DMS79 treated with DMSO at 0.1 percent for 48 hours (cell line): ENCODE measurements around the gene GUCY2F.

Source experiments
- DNase-seq: peaks from one replicate; lab custom pipeline; 2025; lab: John Stamatoyannopoulos, UW

Gene GUCY2F

DNA sequence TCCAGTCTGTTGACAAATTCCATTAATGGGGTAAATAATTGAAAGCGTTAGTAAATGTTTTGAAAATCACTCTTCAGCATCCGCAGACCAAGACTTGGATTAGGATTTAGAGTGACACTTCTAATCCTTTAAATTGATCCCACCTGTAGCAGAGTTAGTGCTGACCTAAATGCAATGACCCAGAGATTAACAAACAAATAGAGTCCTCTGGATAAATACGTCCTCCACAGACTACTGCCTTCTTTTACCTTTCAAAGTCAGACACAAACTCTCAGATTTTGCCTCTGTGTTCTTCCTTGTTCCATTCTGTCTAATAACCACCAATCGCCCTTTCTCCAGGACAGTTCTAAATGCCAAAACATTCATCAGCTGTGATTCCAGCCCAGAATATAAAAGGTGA lies at the start of gene GUCY2F:
Gene GUCY2F, minus strand, starts transcription at position 101 of the 400 bp plus-strand sequence. CDS start 6,150 bp downstream, outside the sequence.
- DNase-seq: no peak

DNA sequence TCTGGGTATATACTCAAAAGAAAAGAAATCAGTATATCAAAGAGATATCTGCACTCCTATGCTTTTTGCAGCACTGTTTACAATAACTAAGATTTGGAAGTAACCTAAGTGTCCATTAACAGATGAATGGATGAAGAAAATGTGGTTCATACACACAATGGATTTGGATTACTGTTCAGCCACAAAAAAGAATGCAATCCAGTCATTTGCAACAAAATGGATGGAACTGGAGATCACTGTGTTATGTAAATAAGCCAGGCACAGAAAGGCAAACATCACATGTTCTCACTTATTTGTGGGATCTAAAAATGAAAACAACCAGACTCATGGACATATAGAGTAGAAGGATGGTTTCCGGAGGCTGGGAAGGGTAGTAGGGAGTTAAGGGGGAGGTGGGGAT lies 37.1 kb upstream of the GUCY2F start:
- DNase-seq: no peak

DNA sequence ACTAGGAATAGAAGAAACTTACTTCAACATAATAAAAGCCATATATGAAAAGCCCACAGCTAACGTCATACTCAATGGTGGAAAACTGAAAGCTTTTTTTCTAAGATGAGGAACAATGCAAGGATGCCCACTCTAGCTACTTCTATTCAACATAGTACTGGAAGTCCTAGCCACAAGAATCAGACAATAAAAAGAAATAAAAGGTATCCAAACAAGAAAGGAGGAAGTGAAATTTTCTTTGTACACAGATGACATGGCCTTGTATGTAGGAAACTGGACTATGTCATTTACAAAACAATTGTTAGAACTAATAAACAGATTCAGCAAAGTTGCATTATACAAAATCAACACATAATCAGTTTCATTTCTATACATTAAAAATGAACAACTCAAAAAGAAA lies 29.2 kb upstream of the GUCY2F start:
- no peak for DNase-seq

DNA sequence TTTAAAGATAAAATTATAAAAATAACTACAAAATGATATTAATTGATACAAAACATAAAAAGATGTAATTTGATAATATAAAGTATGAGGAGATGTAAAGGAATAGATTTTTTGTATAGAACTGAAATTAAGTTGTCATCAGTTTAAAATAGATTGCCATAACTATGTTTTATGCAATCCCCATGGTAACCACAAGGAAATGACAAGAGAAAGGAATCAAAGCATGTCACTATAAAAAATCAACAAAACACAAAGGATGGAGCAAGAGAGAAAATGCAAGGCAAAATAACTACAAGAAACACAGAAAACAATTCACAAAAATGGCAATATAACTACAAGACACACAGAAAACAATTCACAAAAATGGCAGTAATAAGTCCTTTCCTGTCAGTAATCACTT lies 27.0 kb upstream of the GUCY2F start:
- no peak for DNase-seq

DNA sequence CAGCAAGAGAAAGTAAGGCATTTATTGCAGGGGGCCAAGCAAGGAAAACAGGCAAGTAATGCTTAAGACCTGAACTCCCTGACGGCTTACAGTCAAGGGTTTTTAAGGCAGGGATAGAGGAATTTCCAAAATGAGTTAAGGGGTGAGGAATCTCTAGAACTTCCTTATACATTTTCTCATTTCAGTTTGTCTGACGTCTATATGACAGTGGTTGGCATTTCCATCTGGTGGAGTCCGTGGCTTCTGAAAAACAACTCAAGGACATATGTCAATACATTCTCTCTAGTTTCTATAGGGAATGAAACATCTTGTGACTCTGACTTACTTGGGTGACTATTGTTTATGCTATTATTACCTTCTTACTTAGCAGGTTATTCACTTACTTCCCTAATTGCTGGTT lies 19.3 kb upstream of the GUCY2F start:
- no peak for DNase-seq

DNA sequence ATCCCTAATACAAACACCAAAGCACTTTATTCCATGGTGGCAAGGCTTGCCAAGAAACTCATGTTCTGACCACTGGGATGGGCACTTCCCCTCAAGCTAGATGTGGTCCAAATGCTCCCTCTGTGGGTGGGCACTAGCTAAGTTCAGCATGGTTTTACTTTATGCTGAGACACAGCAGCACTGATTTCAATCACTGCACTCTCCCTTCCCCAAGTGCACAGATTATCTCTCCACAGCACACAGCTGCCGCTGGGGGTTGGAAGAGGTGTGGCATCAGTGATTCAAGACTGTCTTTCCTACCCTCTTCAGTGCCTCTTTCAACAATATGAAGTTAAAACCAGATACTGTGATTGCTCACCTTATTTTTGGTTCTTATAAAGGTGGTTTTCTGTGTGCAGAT lies 16.5 kb upstream of the GUCY2F start:
- no peak for DNase-seq

DNA sequence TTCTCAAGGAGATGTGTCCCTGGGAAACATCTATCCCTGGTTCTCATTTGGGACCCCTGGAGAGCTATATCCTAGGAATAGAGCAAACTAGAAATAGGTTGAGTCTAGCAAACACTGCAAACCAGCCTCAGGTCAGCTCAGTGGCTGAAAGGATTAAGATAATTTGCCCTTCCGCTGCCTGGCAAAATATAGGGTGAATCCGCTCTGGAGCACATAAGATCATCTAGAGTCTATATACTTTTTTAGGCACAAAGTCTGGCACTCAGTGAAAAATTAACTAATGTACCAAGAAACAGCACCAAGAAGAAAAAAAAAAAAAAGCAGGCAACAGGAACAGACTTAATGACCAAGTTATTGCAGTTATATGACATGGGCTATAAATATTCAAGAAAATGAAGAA lies 7.3 kb upstream of the GUCY2F start:
- DNase-seq: no peak

DNA sequence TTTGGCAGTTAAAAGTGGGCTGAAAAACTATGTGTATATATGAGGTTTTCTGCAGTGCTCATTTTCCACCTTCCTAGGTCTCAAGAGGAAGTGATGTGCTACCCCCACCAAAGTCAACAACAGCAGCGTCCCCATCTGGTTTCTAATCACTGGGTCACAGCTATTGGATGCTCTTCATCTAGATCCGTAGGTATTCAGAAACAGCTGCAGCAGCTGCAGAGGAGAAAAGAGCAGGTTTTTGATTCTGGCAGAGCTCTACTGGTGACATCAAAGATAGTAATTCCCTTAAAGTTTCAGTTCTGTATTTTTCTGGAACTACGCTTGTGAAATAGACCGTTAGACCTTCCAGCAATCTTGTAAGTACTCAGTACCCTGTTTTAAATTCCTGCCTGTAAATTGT lies 5.8 kb upstream of the GUCY2F start:
- DNase-seq: no peak

DNA sequence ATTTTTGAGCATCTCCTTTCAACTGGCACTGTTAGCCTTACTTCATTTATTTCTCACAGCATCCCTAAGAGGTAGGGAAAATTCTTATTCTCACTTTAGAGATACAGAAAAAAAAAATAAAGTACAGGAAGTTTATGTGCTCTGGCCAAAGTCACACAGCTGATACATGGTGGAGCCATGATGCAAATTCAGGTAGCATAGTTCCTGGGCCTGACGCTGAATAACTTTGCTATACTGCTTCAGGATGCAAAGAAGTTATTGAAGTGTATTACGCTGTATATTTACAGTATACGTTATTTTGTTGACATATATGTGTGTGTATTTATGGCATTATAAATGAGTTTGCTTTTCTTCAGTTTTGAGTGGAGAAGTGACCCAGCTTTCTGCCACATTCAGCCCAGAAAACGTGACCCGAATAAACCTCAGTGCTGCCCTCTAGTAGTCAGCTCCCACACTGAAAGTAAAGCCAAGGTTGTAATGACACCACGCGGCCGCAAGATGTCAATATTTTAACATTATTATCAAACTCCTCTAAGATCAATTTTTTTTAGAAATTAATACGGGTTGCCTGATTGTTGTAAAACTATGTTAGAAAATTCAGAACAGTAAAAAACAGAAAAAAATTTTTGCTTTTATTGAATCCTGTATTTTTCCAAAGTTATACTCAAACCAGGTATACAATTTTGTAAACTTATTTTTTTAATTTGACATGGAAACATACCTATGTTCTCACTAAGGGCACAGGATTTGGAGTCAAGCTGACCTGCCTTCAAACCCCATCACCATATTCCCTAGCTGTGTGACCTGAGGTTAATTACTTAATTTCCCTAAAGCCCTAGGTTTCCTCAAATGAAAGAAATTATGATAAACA lies 3.8 kb upstream of the GUCY2F start:
- DNase-seq: peak; percentile 31

DNA sequence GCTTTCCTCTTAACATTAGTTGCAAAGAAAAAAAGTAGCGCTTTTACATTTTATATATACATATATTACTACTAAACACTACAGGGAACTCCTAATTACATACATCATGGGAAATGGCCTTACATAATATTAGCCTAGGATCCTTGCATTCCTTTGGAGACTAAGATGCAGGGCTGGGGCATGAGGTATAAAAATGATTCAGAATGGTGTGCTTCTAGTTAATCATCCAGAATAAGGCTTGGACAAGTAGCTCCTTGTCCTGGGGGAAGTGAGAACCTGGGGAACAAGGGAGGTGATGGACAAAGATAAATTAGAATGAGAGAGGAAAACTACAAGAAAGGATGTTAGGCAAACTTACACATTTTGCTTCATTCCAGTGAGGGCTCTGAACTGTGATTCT lies 3.0 kb upstream of the GUCY2F start:
- no peak for DNase-seq

DNA sequence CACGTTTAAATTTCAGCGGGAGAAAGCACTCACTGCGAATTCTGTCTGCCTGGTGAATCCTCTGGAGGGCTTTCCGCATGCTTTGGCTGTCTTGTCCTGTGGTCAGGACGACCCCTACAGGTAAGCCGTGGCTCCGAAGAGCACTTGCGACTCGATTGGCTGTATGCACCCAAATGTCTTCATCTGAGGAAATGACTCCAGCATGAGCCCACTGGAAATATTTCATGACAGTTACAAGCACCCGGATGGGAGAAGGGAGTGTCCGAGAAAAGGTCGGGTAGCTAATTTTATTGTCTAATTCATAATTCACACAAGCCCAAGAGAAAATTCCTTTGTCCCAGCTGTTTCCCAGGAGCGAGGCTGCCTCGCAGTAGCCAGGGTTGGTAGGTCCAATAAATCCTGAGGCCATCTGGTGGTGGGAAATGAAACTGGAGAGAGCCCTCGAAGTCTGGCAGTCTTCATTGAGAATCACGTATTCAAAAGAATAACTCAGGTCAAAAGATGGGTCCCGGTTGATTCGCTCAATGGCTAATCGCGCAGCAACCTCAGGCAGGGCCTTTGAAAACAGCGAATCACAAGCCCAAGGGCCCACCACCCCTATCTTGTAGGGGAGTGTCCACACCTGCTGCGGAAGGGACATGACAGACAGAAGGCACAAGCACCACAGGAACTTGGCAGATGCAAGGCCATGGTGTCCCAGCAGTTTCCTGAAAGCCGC lies 6.6 kb downstream of the GUCY2F start:
- DNase-seq: peak; percentile 28

DNA sequence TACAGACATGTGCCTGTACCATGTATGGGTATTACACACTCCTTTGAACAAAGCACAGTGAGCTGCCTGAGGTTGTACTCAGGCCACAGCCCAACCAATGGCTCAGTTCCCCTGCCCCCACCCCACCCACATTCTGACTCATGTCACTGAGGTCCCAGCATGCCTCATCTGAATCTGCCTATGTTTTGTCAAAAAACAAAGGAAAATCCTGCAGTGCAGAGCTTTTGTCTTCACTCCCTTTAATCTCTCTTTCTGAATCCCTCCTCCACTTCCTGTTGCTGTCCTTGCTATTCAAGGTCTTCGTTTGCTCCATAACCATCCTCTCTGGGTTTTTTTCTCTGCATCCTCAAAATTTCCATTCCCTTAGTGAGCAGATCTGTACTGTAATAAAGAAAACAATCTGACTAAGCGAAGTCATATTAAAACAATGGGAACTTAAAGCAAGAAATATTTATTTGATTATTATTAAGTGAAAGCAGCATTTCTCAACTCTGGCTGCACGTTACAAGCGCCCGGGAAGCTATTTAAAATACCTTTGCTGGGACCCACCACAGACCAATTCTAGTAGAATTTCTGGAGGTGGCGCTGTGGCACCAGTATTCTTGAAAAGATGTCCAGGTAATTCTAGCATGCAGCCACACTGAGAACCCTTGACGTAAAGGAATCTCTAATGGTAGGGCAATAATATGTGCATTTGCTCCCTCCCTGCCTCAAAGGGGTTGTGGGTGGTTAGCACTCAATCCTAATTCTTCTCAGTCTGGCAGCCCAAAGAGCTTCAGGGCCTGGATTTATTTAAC lies 8.7 kb downstream of the GUCY2F start:
- DNase-seq: no peak

DNA sequence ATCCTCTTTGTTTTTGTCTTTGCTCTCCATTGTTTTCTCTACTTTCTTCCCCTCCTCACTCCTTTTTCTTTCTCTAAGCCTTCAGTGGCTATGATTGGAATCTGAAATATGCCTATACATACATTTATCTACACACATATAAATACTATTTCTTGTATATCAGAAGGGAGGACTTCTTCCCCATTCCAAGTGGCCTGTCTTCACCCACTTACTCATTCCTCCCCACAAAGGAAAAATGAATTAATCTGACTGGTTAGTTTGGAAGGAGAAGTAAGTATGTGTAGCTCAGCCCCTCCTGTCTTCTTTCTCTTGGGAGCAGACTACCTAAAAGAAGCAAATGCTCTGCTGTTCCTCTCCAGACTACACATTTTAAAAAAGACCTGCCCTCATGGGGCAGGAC lies 17.7 kb downstream of the GUCY2F start:
- DNase-seq: no peak

DNA sequence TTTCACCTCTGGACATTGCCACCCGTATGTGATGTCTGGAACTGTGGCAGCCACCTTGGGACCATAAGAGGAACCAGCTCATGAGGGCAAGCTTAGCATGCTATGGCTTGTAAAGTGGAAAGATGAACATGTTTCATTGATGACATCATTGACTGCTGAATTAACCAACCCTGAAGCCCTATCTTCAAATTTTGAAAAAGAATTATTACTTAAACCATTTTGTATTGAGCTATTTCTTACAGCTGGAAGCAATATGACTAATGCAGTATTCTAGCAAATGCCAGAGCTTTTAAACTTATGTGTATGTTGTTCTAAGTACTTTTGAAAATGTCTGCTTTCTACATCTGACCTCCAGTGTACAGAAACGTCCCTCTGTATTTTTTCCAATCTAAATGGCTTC lies 18.1 kb downstream of the GUCY2F start:
- DNase-seq: no peak

DNA sequence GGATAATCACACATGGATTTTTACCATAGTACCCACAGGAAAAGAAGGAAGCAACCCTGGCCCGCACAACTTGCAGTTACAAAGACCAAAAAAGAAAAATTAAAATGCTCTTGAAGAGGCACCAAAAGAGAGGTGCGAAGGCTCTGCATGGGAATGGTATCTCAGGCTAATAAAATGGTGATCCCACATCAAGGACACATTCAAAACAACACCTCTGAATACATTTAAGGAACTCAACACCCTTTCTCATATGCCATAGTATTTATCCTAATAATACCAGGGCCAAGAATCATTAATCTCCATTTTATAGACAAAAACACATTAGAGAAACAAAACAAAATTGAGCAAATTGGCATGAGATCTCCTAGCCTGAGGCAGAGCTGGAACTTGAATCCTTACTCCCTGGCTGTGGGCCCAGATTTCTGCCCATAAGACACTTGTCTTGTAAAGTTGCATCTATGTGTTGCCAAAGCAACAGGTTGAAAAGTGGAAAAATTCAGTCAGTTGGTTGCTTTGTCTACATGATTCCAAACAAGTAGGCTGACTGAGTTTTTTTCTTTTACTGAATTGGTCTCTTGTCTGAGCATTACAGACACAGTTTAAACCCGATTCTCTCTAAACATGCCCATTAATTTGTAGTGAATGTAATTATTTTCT lies 33.5 kb downstream of the GUCY2F start:
- peak; percentile 40 for DNase-seq

DNA sequence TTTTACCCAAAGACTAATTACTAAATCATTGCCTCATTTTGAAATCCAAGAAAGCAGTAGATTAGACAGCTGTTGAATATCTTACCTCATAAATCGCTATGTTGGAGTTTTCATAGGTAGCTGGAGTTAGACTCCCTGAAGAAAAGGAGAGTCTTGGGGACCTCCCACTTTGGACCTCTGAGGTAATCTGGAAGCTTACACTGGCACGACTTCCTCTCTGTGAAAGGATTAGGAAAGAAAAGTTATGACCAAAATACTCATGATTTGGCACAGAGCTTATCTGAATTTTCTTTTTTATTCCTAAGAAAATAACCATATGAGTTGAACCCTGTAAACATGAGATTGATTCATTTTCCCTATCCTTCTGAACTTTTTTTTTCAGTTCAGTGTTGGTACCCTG lies 40.6 kb downstream of the GUCY2F start:
- no peak for DNase-seq

DNA sequence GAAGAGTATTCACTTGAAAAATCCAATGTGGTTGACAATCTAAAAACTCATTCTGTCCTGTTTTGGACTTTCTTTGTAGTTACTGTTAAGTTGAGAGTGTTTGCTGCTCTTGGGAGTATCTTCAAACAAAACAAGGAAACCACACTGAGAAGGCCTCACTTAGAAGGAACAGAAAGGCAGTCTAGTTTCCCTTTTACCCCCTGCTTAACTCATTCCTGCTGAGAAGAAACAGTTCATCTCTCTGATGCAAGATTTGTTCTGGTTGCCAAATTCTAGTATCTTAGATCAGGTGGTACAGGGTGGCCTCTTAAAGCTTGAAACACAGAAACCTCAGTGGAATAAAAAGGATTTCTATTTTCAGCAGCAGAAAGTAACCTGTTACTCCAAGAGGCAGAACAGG lies 41.4 kb downstream of the GUCY2F start:
- DNase-seq: no peak

DNA sequence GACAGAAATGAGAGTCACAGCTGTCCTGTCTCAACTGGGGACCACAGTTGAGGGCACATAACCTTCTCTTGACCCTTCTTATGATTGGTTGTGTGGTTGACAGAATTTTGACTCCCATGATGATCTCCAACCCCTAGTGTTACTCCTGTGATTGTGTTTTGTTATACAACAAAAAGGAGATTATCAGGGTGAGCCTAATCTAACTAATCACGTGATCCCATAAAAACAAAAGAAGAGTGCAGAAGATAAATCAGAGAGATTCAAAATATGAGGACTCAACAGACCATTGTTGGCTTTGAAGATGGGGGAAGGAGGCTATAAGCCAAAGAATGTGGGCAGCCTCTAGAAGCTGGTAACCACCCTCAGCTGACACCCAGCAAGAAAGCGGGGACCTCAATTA lies 72.7 kb downstream of the GUCY2F start:
- DNase-seq: no peak

DNA sequence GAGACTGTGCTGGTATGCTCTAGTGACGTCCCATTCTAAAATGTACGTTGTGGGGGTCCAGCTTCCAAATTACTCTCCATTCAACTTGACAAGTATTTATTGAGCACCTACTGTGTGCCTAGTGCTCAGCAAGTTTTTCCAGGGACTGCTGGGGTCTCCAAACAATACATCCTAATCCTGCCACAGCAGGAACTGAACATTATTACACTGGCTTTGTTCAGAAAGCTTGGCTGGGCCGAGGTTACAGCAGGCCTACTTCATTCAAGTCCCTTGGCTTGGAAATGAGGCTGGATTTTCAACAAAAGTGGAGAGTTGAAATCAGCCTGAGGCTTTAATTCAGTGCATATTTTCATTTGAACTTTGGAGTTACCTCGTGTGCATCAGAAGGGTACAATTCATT lies 78.0 kb downstream of the GUCY2F start:
- no peak for DNase-seq

DNA sequence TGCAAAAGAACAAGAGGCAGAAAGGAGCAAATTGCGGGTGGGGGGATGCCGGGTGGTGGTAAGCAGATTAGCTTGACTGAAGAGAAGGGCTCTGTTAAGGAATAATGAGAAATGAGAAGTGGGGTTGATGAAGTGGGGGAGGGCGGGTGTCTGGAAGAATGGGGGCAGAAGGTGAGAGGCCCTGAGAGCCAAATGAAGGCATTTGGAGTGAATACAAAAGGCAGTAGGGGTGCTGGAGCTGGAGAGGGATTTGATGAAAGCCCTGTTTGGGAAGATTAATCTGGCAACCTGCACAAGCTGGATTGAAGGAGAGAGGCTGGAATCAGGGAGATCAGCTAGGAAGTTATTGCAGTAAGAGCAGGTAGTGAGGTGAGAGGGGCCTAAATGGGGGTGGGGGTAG lies 82.1 kb downstream of the GUCY2F start:
- no peak for DNase-seq

DNA sequence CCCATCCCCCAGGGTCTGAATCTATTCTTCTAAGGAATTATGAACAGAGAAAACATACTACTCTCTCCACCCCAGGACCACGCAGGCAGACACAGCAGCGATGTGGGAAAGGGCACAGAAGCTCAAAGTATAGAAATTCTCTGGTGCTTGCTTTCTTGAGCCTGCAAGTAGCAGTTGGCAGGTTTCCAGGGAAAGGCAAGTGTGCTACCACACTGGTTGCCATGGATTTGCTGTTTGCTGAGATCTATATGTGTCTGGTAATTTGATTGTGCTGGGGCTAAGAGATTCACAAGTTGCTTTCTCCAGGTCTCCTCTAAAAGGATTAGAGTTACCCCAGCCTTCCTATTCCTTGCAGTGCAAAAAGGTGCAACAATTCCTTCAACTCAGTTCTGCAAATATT lies 83.1 kb downstream of the GUCY2F start:
- DNase-seq: peak; percentile 39

DNA sequence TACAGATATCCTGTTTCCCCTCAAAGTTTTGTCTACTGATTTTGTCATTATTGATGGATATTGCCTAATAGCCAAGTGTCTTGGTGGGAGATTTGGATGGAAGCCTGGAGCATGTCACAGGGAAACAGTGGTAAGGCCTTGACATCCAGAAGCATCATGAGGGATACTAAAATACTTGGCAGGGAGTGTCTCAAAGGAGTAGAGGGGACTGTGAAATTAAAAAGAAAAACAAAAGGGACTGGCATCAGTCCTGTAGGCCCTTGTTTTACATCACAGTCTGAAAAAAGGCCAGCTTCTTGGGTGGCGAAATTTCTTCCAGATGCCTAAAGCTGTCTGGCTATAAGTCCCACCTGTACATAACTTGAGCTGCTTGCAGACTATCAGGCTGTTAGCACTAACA lies 83.8 kb downstream of the GUCY2F start:
- no peak for DNase-seq
